ENCODE measurements around the gene ZNF365. TPM values are rescaled to one million over a fixed set of nuclear protein-coding genes. Genes with fewer than 3 reads are reported as not detected.

The ZNF365 gene
- total RNA-seq, 1 donor from 2014 or later = 8.9 TPM

DNA sequence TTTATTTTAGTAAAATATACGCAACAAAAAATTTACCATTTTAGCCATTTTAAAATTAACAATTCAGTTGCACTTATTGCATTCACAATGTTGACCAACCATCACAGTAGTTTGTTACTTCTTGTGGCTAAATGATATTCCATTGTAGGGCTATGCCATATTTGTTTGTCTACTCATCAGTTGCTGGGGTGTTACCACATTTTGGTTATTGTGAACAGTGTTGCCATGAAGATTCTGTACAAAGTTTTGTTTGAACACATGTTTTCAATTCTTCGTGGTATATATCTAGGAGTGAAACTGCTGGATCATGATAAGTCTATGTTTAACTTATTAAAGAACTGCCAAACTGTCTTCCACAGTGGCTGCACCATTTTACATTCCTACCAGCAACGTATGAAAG lies 46.3 kb upstream of the ZNF365 start:
- no peak for TF ChIP-seq EZH2 (IDR thresholded peaks at IDR 0.05; ENCODE audit: insufficient read depth, low read length)
- no peak for TF ChIP-seq CTCF (IDR thresholded peaks at IDR 0.05; ENCODE audit: insufficient read depth, low read depth, low read length)
- no peak for FAIRE-seq

DNA sequence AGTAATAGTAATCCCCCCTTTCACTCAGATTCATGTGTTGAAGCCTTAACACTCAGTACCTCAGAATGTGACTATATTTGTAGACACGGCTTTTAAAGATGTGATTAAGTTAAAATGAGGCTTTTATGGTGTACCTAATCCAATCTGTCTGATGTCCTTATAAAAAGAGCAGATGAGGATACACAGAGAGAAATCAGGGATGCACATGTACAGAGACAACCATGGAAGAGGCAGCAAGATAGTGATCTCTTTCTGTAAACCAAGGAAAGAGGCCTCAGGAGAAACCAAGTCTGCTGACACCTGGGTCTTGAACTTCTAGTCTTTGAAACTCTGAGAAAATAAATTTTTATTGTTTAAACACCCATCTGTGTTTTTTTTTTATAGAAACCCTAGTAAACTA lies 44.0 kb upstream of the ZNF365 start:
- Histone ChIP-seq H4K20me1 (ENCODE audit: insufficient read depth, low read length) (no peaks in the 10 kb centered on the region), H3K27me3 (ENCODE audit: insufficient read depth, low read length) (no peaks in the 10 kb centered on the region), H3K27ac (ENCODE audit: low read depth, low read length) (no peak overlapping the region), H3K36me3 (ENCODE audit: insufficient read depth, low read length) (no peaks in the 10 kb centered on the region), H3K4me3 (ENCODE audit: insufficient read depth, low read depth, low read length) (no peak overlapping the region), H3K9ac (ENCODE audit: low read length) (no peak overlapping the region), H3K9me3 (ENCODE audit: insufficient read depth, low read depth, low read length) (no peaks in the 10 kb centered on the region), H3K4me1 (ENCODE audit: insufficient read depth, low read length) (peaks cover 4% of the 10 kb centered on the region), H2AFZ (ENCODE audit: low read depth, low read length) (no peak overlapping the region), H3K79me2 (ENCODE audit: insufficient read depth, low read length) (no peaks in the 10 kb centered on the region), H3K4me2 (ENCODE audit: low read length) (no peak overlapping the region)
- no peaks in the 10 kb centered on the region for H3K27me3 Mint-ChIP-seq (ENCODE audit: low read depth, unreplicated experiment)
- no peak overlapping the region for H3K4me3 Mint-ChIP-seq (ENCODE audit: unreplicated experiment)
- H3K27ac Mint-ChIP-seq (ENCODE audit: unreplicated experiment) = no peak overlapping the region
- no peak for FAIRE-seq
- no peaks in the 10 kb centered on the region for H3K4me1 Mint-ChIP-seq (ENCODE audit: low read depth, unreplicated experiment)
- TF ChIP-seq EZH2 (IDR thresholded peaks at IDR 0.05; ENCODE audit: insufficient read depth, low read length) (no peak), CTCF (IDR thresholded peaks at IDR 0.05; ENCODE audit: insufficient read depth, low read depth, low read length) (no peak)
- H3K9me3 Mint-ChIP-seq (ENCODE audit: unreplicated experiment) = peaks cover 12% of the 10 kb centered on the region
- no peaks in the 10 kb centered on the region for H3K36me3 Mint-ChIP-seq (ENCODE audit: low read depth, unreplicated experiment)
- no peak for DNase-seq (ENCODE audit: low read depth)

More for the DNA sequence above, 46.3 kb upstream of the ZNF365 start:
- Mint-ChIP-seq H3K9me3 (ENCODE audit: unreplicated experiment) (peaks cover 7% of the 10 kb centered on the region), H3K36me3 (ENCODE audit: low read depth, unreplicated experiment) (no peaks in the 10 kb centered on the region), H3K4me3 (ENCODE audit: unreplicated experiment) (no peak overlapping the region), H3K27me3 (ENCODE audit: low read depth, unreplicated experiment) (no peaks in the 10 kb centered on the region), H3K27ac (ENCODE audit: unreplicated experiment) (no peak overlapping the region), H3K4me1 (ENCODE audit: low read depth, unreplicated experiment) (no peaks in the 10 kb centered on the region)
- no peaks in the 10 kb centered on the region for H3K4me1 ChIP-seq (ENCODE audit: insufficient read depth, low read length)
- no peak overlapping the region for H3K9ac ChIP-seq (ENCODE audit: low read length)
- H3K27ac ChIP-seq (ENCODE audit: low read depth, low read length) = no peak overlapping the region
- H3K79me2 ChIP-seq (ENCODE audit: insufficient read depth, low read length) = no peaks in the 10 kb centered on the region
- H2AFZ ChIP-seq (ENCODE audit: low read depth, low read length) = no peak overlapping the region
- H3K9me3 ChIP-seq (ENCODE audit: insufficient read depth, low read depth, low read length) = no peaks in the 10 kb centered on the region
- H4K20me1 ChIP-seq (ENCODE audit: insufficient read depth, low read length) = no peaks in the 10 kb centered on the region
- no peak overlapping the region for H3K4me2 ChIP-seq (ENCODE audit: low read length)
- H3K36me3 ChIP-seq (ENCODE audit: insufficient read depth, low read length) = no peaks in the 10 kb centered on the region
- H3K4me3 ChIP-seq (ENCODE audit: insufficient read depth, low read depth, low read length) = no peak overlapping the region
- no peaks in the 10 kb centered on the region for H3K27me3 ChIP-seq (ENCODE audit: insufficient read depth, low read length)
- DNase-seq (ENCODE audit: low read depth) = peak; percentile 10

- FAIRE-seq (no peak), DNase-seq (ENCODE audit: low read depth) (no peak)
- H3K4me1 Mint-ChIP-seq (ENCODE audit: low read depth, unreplicated experiment) = no peaks in the 10 kb centered on the region
Observed at GRCh38 chr10:62332406-62332805, 41.8 kb upstream of the ZNF365 start.

More at GRCh38 chr10:62332406-62332805, 41.8 kb upstream of the ZNF365 start:
- H3K4me1 ChIP-seq (ENCODE audit: insufficient read depth, low read length) = peaks cover 5% of the 10 kb centered on the region
- no peak overlapping the region for H3K27ac ChIP-seq (ENCODE audit: low read depth, low read length)
- no peaks in the 10 kb centered on the region for H3K27me3 ChIP-seq (ENCODE audit: insufficient read depth, low read length)
- H3K36me3 ChIP-seq (ENCODE audit: insufficient read depth, low read length) = no peaks in the 10 kb centered on the region
- H4K20me1 ChIP-seq (ENCODE audit: insufficient read depth, low read length) = no peaks in the 10 kb centered on the region
- H2AFZ ChIP-seq (ENCODE audit: low read depth, low read length) = no peak overlapping the region
- no peak overlapping the region for H3K4me3 ChIP-seq (ENCODE audit: insufficient read depth, low read depth, low read length)
- TF ChIP-seq CTCF (IDR thresholded peaks at IDR 0.05; ENCODE audit: insufficient read depth, low read depth, low read length) (no peak), EZH2 (IDR thresholded peaks at IDR 0.05; ENCODE audit: insufficient read depth, low read length) (no peak)
- Mint-ChIP-seq H3K9me3 (ENCODE audit: unreplicated experiment) (peaks cover 15% of the 10 kb centered on the region), H3K4me3 (ENCODE audit: unreplicated experiment) (no peak overlapping the region), H3K36me3 (ENCODE audit: low read depth, unreplicated experiment) (no peaks in the 10 kb centered on the region), H3K27ac (ENCODE audit: unreplicated experiment) (no peak overlapping the region), H3K27me3 (ENCODE audit: low read depth, unreplicated experiment) (no peaks in the 10 kb centered on the region)
- H3K4me2 ChIP-seq (ENCODE audit: low read length) = no peak overlapping the region
- no peaks in the 10 kb centered on the region for H3K9me3 ChIP-seq (ENCODE audit: insufficient read depth, low read depth, low read length)
- H3K79me2 ChIP-seq (ENCODE audit: insufficient read depth, low read length) = no peaks in the 10 kb centered on the region
- no peak overlapping the region for H3K9ac ChIP-seq (ENCODE audit: low read length)
